Fibroblast of the aortic adventitia (primary cell): ENCODE results near the gene TEAD2. TPM values are rescaled to one million over a fixed set of nuclear protein-coding genes. Genes with fewer than 3 reads are reported as not detected.
"Not testable (repeated sequence)": the region's sequence is repeated elsewhere in the genome, so short reads cannot be mapped to it uniquely, and the experiment has no call there.

Experiments
- DNase-seq: peaks from one replicate; pipeline ENCODE4 v3.0.0-alpha.2; 2010; ENCODE audit warnings: low read depth
- H3K4me3 ChIP-seq: 2 replicates; pipeline ENCODE4 v1.5.1; 2011; ENCODE audit warnings: low read depth, mild to moderate bottlenecking, control low read depth, low read length, moderate library complexity
- total RNA-seq: library from RNA; depleted of rRNA; stranded (reverse); fragments of >200 nt; gene quantifications from 2 replicates; pipeline ENCODE4 v1.2.3, GENCODE V29; 2012; ENCODE audit warnings: low replicate concordance
- TF ChIP-seq, protein P1 (sequence below): IDR thresholded peaks from 2 replicates; pipeline ENCODE4 v1.5.1; 2011; ENCODE audit warnings: mild to moderate bottlenecking, low read length, control low read depth, inconsistent platforms; ENCODE audit not compliant: insufficient read depth

The TEAD2 gene
- total RNA-seq, 1 donor = 19.2 TPM

DNA sequence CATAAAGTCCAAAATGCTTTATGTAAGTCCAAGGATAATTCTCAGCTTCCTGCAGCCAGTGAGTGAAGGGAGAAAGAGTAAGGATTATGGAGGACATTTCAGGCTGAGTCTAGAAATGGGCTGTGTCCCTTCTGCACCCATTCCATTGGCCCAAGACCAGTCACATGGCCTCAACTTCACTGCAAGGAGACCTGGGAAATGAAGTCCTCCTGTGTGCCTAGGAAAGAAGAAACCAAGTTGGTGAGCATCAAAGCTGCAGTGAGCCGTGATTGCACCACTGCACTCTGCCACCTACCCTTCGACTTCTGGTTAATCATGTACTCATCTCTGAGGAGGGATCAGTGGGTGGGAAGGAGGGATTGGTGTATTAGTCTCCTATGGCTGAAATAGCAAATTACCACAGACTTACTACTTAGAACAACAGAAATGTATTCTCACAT, 30.6 kb downstream of the TEAD2 start:
- H3K4me3 ChIP-seq = no peak overlapping the region
- DNase-seq = peak; percentile 46
- TF ChIP-seq, protein P1, sequence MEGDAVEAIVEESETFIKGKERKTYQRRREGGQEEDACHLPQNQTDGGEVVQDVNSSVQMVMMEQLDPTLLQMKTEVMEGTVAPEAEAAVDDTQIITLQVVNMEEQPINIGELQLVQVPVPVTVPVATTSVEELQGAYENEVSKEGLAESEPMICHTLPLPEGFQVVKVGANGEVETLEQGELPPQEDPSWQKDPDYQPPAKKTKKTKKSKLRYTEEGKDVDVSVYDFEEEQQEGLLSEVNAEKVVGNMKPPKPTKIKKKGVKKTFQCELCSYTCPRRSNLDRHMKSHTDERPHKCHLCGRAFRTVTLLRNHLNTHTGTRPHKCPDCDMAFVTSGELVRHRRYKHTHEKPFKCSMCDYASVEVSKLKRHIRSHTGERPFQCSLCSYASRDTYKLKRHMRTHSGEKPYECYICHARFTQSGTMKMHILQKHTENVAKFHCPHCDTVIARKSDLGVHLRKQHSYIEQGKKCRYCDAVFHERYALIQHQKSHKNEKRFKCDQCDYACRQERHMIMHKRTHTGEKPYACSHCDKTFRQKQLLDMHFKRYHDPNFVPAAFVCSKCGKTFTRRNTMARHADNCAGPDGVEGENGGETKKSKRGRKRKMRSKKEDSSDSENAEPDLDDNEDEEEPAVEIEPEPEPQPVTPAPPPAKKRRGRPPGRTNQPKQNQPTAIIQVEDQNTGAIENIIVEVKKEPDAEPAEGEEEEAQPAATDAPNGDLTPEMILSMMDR = no peak

DNA sequence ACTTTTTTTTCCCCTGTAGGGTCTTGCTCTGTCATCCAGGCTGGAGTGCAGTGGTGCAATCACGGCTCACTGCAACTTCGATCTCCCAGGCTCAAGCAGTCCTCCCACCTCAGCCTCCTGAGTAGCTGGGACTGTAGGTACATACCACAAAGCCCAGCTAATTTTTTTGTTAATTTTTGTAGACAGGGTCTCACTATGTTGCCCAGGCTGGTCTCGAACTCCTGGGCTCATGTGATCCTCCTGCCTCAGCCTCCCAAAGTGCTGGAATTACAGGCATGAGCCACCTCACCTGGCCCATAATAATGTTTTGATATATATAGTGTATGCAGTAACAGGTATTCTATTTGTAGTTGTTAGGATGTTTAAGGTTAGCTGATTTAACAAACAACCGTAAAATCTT, 31.0 kb downstream of the TEAD2 start:
- not testable (repeated sequence) for H3K4me3 ChIP-seq, DNase-seq

DNA sequence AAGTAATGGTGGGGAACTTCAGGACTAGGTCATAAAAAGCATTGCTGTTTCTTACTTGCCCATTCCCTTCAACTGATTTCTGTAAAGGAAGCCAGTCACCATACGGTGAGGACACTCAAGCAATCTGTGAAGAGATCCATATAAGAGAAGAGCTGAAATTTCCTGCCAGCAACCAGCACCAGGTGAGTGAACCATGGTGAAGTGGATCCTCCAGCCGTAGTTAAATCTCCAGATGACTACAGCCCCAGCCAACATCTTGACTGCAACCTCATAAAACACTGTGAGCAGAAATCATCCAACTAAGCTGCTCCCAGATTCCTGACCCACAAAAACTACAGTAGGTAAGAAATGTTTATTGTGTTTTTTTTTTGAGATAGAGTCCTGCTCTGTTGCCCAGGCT, 33.5 kb downstream of the TEAD2 start:
- H3K4me3 ChIP-seq = no peak overlapping the region
- no peak for DNase-seq
- TF ChIP-seq, protein P1 = no peak

DNA sequence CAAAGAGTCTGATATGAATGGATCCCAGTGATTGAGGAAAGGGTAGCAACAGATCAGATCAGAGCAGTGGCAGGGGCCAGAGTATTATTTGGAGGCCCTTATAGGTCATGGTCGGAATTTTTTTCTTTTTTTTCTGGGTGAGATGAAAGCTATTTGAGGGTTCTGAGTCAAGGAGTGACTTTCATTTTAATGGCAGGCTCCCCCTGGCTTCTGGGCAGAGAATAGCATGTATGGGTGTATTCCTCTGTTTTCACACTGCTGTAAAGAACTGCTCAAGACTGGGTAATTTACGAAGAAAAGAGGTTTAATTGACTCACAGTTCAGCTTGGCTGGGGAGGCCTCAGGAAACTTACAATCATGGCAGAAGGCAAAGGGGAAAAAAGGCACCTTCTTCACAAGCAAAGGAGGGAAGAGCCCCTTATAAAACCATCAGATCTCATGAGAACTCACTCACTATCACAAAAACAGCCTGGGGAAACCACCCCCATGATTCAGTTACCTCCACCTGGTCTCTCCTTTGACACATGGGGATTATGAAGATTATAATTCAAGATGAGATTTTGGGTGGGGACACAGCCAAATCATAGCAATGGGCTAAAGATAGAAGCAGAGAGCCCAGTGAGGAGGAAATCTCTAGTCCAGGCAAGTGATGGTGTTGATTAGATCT, 34.2 kb downstream of the TEAD2 start:
- DNase-seq = peak; percentile 24

DNA sequence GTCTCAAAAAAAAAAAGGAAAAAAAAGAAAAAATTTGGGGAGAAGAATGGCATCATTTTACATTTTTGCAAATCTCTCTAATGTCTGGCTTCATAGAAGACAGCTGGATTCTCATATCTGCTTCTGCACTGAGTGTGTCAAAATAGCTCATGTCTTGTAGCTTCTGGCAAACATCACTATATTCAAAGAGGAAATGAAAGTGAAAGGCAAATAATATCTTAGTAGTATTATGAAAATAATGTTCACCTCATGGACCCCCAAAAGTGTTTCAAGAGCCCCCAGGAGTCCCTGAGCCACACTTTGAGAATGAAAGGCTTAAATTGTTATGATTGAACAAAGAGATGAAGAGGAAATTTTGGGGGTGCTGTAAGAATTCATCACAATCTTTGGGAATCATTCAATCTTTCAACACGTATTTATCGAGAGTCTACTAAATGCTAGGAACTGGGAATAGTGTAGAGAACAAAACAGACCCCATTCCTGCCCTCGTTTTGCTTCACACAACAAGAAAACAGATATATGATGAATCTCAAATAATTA, 36.0 kb downstream of the TEAD2 start:
- TF ChIP-seq, protein P1 = no peak
- no peak overlapping the region for H3K4me3 ChIP-seq
- no peak for DNase-seq

More for the DNA sequence above, 34.2 kb downstream of the TEAD2 start:
- H3K4me3 ChIP-seq = no peak overlapping the region
- TF ChIP-seq, protein P1 = peak; percentile 67

DNA sequence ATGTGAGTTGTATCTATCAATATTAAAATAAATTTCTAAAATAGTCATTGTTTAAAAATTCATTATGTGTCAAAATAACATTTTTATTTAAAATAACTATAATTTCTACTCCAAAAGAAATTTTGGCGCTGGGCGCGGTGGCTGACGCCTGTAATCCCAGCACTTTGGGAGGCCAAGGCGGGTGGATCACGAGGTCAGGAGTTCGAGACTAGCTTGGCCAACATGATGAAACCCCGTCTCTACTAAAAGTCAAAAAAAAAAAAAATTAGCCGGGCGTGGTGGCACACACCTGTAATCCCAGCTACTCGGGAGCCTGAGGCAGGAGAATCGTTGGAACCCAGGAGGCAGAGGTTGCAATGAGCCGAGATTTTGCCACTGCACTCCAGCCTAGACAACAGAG, 36.5 kb downstream of the TEAD2 start:
- not testable (repeated sequence) for DNase-seq

DNA sequence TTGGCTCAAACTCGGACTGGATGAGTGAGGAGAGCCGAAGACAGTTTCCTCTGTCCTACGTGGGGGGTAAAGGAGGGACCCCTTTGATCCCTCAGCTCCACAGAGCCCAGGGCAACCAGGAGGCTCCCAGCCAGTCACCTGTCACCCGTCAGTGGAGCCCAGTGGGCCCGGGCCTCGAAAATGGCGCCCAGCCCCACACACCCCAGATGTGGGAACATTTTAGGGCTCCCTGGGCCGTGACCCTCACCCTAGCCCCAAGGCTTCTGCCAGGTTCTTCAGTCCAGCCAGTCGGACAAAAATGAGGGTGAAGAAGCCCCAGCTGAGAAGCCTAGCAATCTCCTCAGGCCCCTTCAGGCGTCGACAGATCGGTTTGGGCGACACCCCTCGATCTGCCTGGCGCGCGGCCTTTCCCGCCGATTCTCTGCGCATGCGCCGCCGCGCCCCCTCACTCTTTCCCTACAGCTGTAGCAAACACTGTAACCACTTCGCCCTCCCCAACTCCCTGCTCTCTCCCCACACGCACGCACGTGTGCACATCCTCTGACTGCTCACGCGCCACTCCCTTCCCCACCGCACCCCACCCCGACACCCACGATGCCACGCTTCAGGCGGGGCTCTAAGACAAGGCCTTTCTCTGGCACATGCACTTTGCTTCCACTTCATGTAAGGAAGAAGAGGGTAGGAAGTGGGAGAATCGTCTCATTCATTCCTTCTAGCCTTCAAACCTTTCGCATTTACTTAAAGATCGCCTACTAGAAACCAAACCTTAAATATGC, 37.2 kb downstream of the TEAD2 start, which contains the start of gene SLC6A16:
Gene SLC6A16, minus strand, starts transcription at position 391 of the 776 bp plus-strand sequence. CDS start 13,844 bp downstream, outside the sequence.
- TF ChIP-seq, protein P1 = no peak
- no peak within 1 kb of the TSS for H3K4me3 ChIP-seq
- DNase-seq = no peak

More for the DNA sequence above, 36.5 kb downstream of the TEAD2 start:
- not testable (repeated sequence) for H3K4me3 ChIP-seq
